T-helper 1 cell treated with Interleukin-12 subunit alpha and Interleukin-12 subunit beta and Interleukin-4 antibody, amounts not matched to agents 30 μg/mL and 1 μg/mL, for 36 hours (primary cell): ENCODE data around the gene LACRT.

ENCODE experiments used
- H3K27ac Mint-ChIP-seq: one replicate; pipeline ENCODE4 v1.8.0; 2021; ENCODE audit warnings: mild to moderate bottlenecking, mixed read lengths
- H3K27me3 Mint-ChIP-seq: one replicate; pipeline ENCODE4 v1.8.0; 2021; ENCODE audit warnings: low read depth, mixed read lengths
- H3K36me3 Mint-ChIP-seq: one replicate; pipeline ENCODE4 v1.8.0; 2021; ENCODE audit warnings: low read depth, mixed read lengths
- H3K4me1 Mint-ChIP-seq: one replicate; pipeline ENCODE4 v1.8.0; 2021; ENCODE audit warnings: low read depth, mixed read lengths
- H3K4me3 Mint-ChIP-seq: one replicate; pipeline ENCODE4 v1.8.0; 2021; ENCODE audit warnings: mild to moderate bottlenecking, moderate library complexity, mixed read lengths
- H3K9me3 Mint-ChIP-seq: one replicate; pipeline ENCODE4 v1.8.0; 2021; ENCODE audit warnings: mixed read lengths

LACRT gene

GRCh38 chr12:54583726-54584125 lies 51.0 kb downstream of the LACRT start:
- H3K4me3 Mint-ChIP-seq = no peak overlapping the region
- H3K9me3 Mint-ChIP-seq = no peaks in the 10 kb centered on the region
- no peaks in the 10 kb centered on the region for H3K36me3 Mint-ChIP-seq
- peaks cover 50% of the 10 kb centered on the region for H3K27me3 Mint-ChIP-seq
- H3K27ac Mint-ChIP-seq = no peak overlapping the region
- H3K4me1 Mint-ChIP-seq = peaks cover 8% of the 10 kb centered on the region

GRCh38 chr12:54581412-54581811 lies 53.3 kb downstream of the LACRT start:
- Mint-ChIP-seq H3K9me3 (no peaks in the 10 kb centered on the region), H3K27ac (no peak overlapping the region), H3K4me3 (no peak overlapping the region), H3K27me3 (peaks cover 30% of the 10 kb centered on the region), H3K4me1 (peaks cover 7% of the 10 kb centered on the region), H3K36me3 (peaks cover 1% of the 10 kb centered on the region)
